Measurements from ENCODE around the gene CFAP20DC.
"Not testable (repeated sequence)": the region's sequence is repeated elsewhere in the genome, so short reads cannot be mapped to it uniquely, and the experiment has no call there.

Gene CFAP20DC

GRCh38 chr3:59023612-59024011 is 26.2 kb downstream of the CFAP20DC start:
- no peak for DNase-seq (ENCODE audit: low read depth in 2 of 3, low spot score in 2 of 3)

- DNase-seq (ENCODE audit: low read depth in 2 of 3, low spot score in 2 of 3): no peak
Measured at GRCh38 chr3:59017617-59017984, 32.2 kb downstream of the CFAP20DC start.

- DNase-seq (ENCODE audit: low read depth in 2 of 3, low spot score in 2 of 3): no peak
Measured at GRCh38 chr3:59016930-59017616, 32.8 kb downstream of the CFAP20DC start.

- DNase-seq (ENCODE audit: low read depth in 2 of 3, low spot score in 2 of 3): no peak
Measured at GRCh38 chr3:59013611-59014010, 36.2 kb downstream of the CFAP20DC start.

GRCh38 chr3:59006634-59007517 is 42.9 kb downstream of the CFAP20DC start:
- DNase-seq (ENCODE audit: low read depth in 2 of 3, low spot score in 2 of 3): no peak

- no peak for DNase-seq (ENCODE audit: low read depth in 2 of 3, low spot score in 2 of 3)
Measured at GRCh38 chr3:59001675-59002074, 48.1 kb downstream of the CFAP20DC start.

- no peak for DNase-seq (ENCODE audit: low read depth in 2 of 3, low spot score in 2 of 3)
Measured at GRCh38 chr3:58999774-59000160, 50.1 kb downstream of the CFAP20DC start.

GRCh38 chr3:58999134-58999773 is 50.6 kb downstream of the CFAP20DC start:
- no peak for DNase-seq (ENCODE audit: low read depth in 2 of 3, low spot score in 2 of 3)

GRCh38 chr3:58998476-58999117 is 51.2 kb downstream of the CFAP20DC start:
- DNase-seq (ENCODE audit: low read depth in 2 of 3, low spot score in 2 of 3): peak in 1 of 3 experiments; percentile 8

- DNase-seq (ENCODE audit: low read depth in 2 of 3, low spot score in 2 of 3): no peak
Measured at GRCh38 chr3:58996730-58997129, 53.1 kb downstream of the CFAP20DC start.

GRCh38 chr3:58994746-58995330 is 55.0 kb downstream of the CFAP20DC start:
- no peak for DNase-seq (ENCODE audit: low read depth in 2 of 3, low spot score in 2 of 3)

- no peak for DNase-seq (ENCODE audit: low read depth in 2 of 3, low spot score in 2 of 3)
Measured at GRCh38 chr3:58993547-58993946, 56.3 kb downstream of the CFAP20DC start.

- no peak for DNase-seq (ENCODE audit: low read depth in 2 of 3, low spot score in 2 of 3)
Measured at GRCh38 chr3:58991623-58992022, 58.2 kb downstream of the CFAP20DC start.

GRCh38 chr3:58991026-58991425 is 58.8 kb downstream of the CFAP20DC start:
- no peak for DNase-seq (ENCODE audit: low read depth in 2 of 3, low spot score in 2 of 3)

GRCh38 chr3:58989955-58990354 is 59.9 kb downstream of the CFAP20DC start:
- no peak for DNase-seq (ENCODE audit: low read depth in 2 of 3, low spot score in 2 of 3)

GRCh38 chr3:58989163-58989562 is 60.7 kb downstream of the CFAP20DC start:
- DNase-seq (ENCODE audit: low read depth in 2 of 3, low spot score in 2 of 3): no peak

- no peak for DNase-seq (ENCODE audit: low read depth in 2 of 3, low spot score in 2 of 3)
Measured at GRCh38 chr3:58988041-58988440, 61.8 kb downstream of the CFAP20DC start.

GRCh38 chr3:58986654-58987053 is 63.2 kb downstream of the CFAP20DC start:
- no peak for DNase-seq (ENCODE audit: low read depth in 2 of 3, low spot score in 2 of 3)

GRCh38 chr3:58979840-58980239 is 70.0 kb downstream of the CFAP20DC start:
- DNase-seq (ENCODE audit: low read depth in 2 of 3, low spot score in 2 of 3): no peak

- no peak for DNase-seq (ENCODE audit: low read depth in 2 of 3, low spot score in 2 of 3)
Measured at GRCh38 chr3:58973796-58974195, 76.0 kb downstream of the CFAP20DC start.

- not testable (repeated sequence) for DNase-seq (ENCODE audit: low read depth in 2 of 3, low spot score in 2 of 3)
Measured at GRCh38 chr3:58967866-58968265, 82.0 kb downstream of the CFAP20DC start.

All from activated CD8-positive, alpha-beta memory T cell treated with anti-CD3 and anti-CD28 coated beads for 48 hours (primary cell).